Keratinocyte (primary cell): ENCODE results near the gene ROR1. TPM values are rescaled to one million over a fixed set of nuclear protein-coding genes. Genes with fewer than 3 reads are reported as not detected.
A peak's percentile ranks its signal among the peaks of the same experiment; 100 is the strongest.

Experiments used
- DNase-seq: peaks from one replicate; pipeline ENCODE4 v3.0.0-alpha.2; 2011; ENCODE audit warnings: low read depth, missing footprints, low spot score
- FAIRE-seq: peaks from 2 replicates; lab custom pipeline; 2011; peaks lifted over from hg19 to GRCh38; lab: Jason Lieb, UNC
- H2AFZ ChIP-seq: 2 replicates; pipeline ENCODE4 v1.6.0; 2012; ENCODE audit warnings: low read length, control low read depth, inconsistent platforms; ENCODE audit not compliant: control insufficient read depth
- H3K27ac ChIP-seq: 2 replicates; pipeline ENCODE4 v1.5.1; 2011; ENCODE audit warnings: low read length; ENCODE audit not compliant: control insufficient read depth, insufficient read depth
- H3K27me3 ChIP-seq: 3 replicates; pipeline ENCODE4 v1.6.0; 2011; ENCODE audit warnings: low read length; ENCODE audit not compliant: control insufficient read depth, insufficient read depth; ENCODE audit errors: extremely low read depth
- H3K36me3 ChIP-seq, 2 experiments: 2 replicates in 1 of 2; 3 replicates in 1 of 2; pipeline ENCODE4 v1.5.1; 2011; ENCODE audit warnings: low read length in 2 of 2, mild to moderate bottlenecking in 1 of 2; ENCODE audit not compliant: control insufficient read depth in 2 of 2, insufficient read depth in 2 of 2; ENCODE audit errors: extremely low read depth in 1 of 2
- H3K4me1 ChIP-seq: 3 replicates; pipeline ENCODE4 v1.5.1; 2011; ENCODE audit warnings: low read length; ENCODE audit not compliant: control insufficient read depth, insufficient read depth; ENCODE audit errors: extremely low read depth
- H3K4me2 ChIP-seq: 3 replicates; pipeline ENCODE4 v1.6.0; 2011; ENCODE audit warnings: low read depth, low read length; ENCODE audit not compliant: control insufficient read depth, insufficient read depth; ENCODE audit errors: extremely low read depth
- H3K4me3 ChIP-seq, 3 experiments: fragments of 200-600 bp in 1 of 3; sonication (generic) in 1 of 3; 2 replicates in 2 of 3; 3 replicates in 1 of 3; pipeline ENCODE4 v1.5.1; 2011 to 2016; ENCODE audit warnings: low read length in 3 of 3, mild to moderate bottlenecking in 3 of 3, control low read depth in 2 of 3, inconsistent platforms in 1 of 3, low read depth in 1 of 3, mixed read lengths in 1 of 3, mixed run types in 1 of 3, moderate library complexity in 1 of 3; ENCODE audit not compliant: control insufficient read depth in 2 of 3, insufficient read depth in 2 of 3; ENCODE audit errors: extremely low read depth in 1 of 3
- H3K79me2 ChIP-seq: 2 replicates; pipeline ENCODE4 v1.6.0; 2012; ENCODE audit warnings: low read length; ENCODE audit not compliant: control insufficient read depth, insufficient read depth
- H3K9ac ChIP-seq: 3 replicates; pipeline ENCODE4 v1.6.0; 2011; ENCODE audit warnings: low read length; ENCODE audit not compliant: control insufficient read depth, insufficient read depth; ENCODE audit errors: extremely low read depth
- H3K9me1 ChIP-seq: 3 replicates; pipeline ENCODE4 v1.6.0; 2011; ENCODE audit warnings: low read length; ENCODE audit not compliant: control insufficient read depth, insufficient read depth; ENCODE audit errors: extremely low read depth
- H3K9me3 ChIP-seq: 2 replicates; pipeline ENCODE4 v1.5.1; 2012; ENCODE audit warnings: low read depth, low read length; ENCODE audit not compliant: control insufficient read depth
- H4K20me1 ChIP-seq: 3 replicates; pipeline ENCODE4 v1.6.0; 2011; ENCODE audit warnings: low read length; ENCODE audit not compliant: control insufficient read depth, insufficient read depth; ENCODE audit errors: extremely low read depth
- CTCF ChIP-seq, 3 experiments: IDR thresholded peaks in 1 of 3; conservative IDR thresholded peaks in 1 of 3; optimal IDR thresholded peaks in 1 of 3; 2 replicates in 2 of 3; 3 replicates in 1 of 3; pipeline versions ENCODE3 to v1.5.1; 2011; ENCODE audit warnings: low read length in 3 of 3, mild to moderate bottlenecking in 3 of 3, moderate library complexity in 2 of 3, control low read depth in 1 of 3, inconsistent platforms in 1 of 3; ENCODE audit not compliant: insufficient read depth in 2 of 3; ENCODE audit errors: extremely low read depth in 1 of 3
- EZH2 ChIP-seq: IDR thresholded peaks from one replicate; pipeline ENCODE4 v1.6.1; 2012; ENCODE audit warnings: inconsistent platforms, mild to moderate bottlenecking, low read length, moderate library complexity
- dilution Hi-C: fragments of 300-500 bp; cut with MboI; formaldehyde crosslinking; loops from one replicate; pipeline ENCODE4 v1.7.0; 2020; ENCODE audit warnings: low sequenced_read_pairs; ENCODE audit not compliant: extremely low pct_ligation_motif_present
- polyA plus RNA-seq, 5 experiments: library from polyadenylated mRNA; depleted of rRNA in 3 of 5; stranded (reverse) in 3 of 5; stranded (forward) in 1 of 5; unstranded in 1 of 5; fragments of >200 nt; gene quantifications; 1 replicate in 1 of 5; 2 replicates in 3 of 5; 3 replicates in 1 of 5; pipeline versions ENCODE4 v1.2.1 to v1.2.3, GENCODE V29; 2011 to 2012; ENCODE audit warnings: missing spikeins in 2 of 5, low read depth in 1 of 5, low replicate concordance in 1 of 5

ROR1 gene
- polyA plus RNA-seq, 1 donor (not counting 4 experiments of a cell fraction or from before 2014, with no cell fraction given), result 9.2 TPM

- H3K79me2 ChIP-seq, result no peaks in the 10 kb centered on the region
- no peaks in the 10 kb centered on the region for H3K4me1 ChIP-seq
- no peak overlapping the region for H2AFZ ChIP-seq
- H4K20me1 ChIP-seq, result no peaks in the 10 kb centered on the region
- H3K27ac ChIP-seq, result no peak overlapping the region
- no peaks in the 10 kb centered on the region for H3K9me3 ChIP-seq
- DNase-seq, result no peak
- H3K4me3 ChIP-seq, result no peak overlapping the region
- H3K9me1 ChIP-seq, result no peaks in the 10 kb centered on the region
- H3K9ac ChIP-seq, result no peak overlapping the region
- no peak for FAIRE-seq
- no peaks in the 10 kb centered on the region for H3K36me3 ChIP-seq
- dilution Hi-C loops, result no loop called here
- H3K4me2 ChIP-seq, result no peak overlapping the region
- no peak for TF ChIP-seq EZH2
- no peak for TF ChIP-seq CTCF (optimal IDR thresholded peaks at IDR 0.05 in 1 of 3, IDR thresholded peaks at IDR 0.05 in 1 of 3, conservative IDR thresholded peaks at IDR 0.05 in 1 of 3; ENCODE audit: extremely low read depth in 1 of 3, insufficient read depth in 2 of 3, low read length in 3 of 3)
- no peaks in the 10 kb centered on the region for H3K27me3 ChIP-seq
These were observed 155.3 kb downstream of the ROR1 start for GRCh38 chr1:63929106-63929478.

GRCh38 chr1:63931468-63931867, 157.7 kb downstream of the ROR1 start:
- DNase-seq, result no peak
- no peak overlapping the region for H3K4me2 ChIP-seq
- H4K20me1 ChIP-seq, result no peaks in the 10 kb centered on the region
- H3K27me3 ChIP-seq, result no peaks in the 10 kb centered on the region
- no peak overlapping the region for H3K9ac ChIP-seq
- no peak overlapping the region for H3K4me3 ChIP-seq
- no peaks in the 10 kb centered on the region for H3K36me3 ChIP-seq
- H3K9me1 ChIP-seq, result no peaks in the 10 kb centered on the region
- H3K4me1 ChIP-seq, result no peaks in the 10 kb centered on the region
- no peaks in the 10 kb centered on the region for H3K9me3 ChIP-seq
- no peak overlapping the region for H2AFZ ChIP-seq
- FAIRE-seq, result peak; percentile 68
- no peaks in the 10 kb centered on the region for H3K79me2 ChIP-seq
- no peak overlapping the region for H3K27ac ChIP-seq
- TF ChIP-seq CTCF (optimal IDR thresholded peaks at IDR 0.05 in 1 of 3, IDR thresholded peaks at IDR 0.05 in 1 of 3, conservative IDR thresholded peaks at IDR 0.05 in 1 of 3; ENCODE audit: extremely low read depth in 1 of 3, insufficient read depth in 2 of 3, low read length in 3 of 3) (no peak), EZH2 (no peak)
- dilution Hi-C loops, result no loop called here
